CD1c-positive myeloid dendritic cell (primary cell): ENCODE measurements around the gene TRIM46.
"Not testable (repeated sequence)": the region's sequence is repeated elsewhere in the genome, so short reads cannot be mapped to it uniquely, and the experiment has no call there.

Experiments used
- DNase-seq: peaks from one replicate; pipeline ENCODE4 v3.0.0-alpha.2; 2016; ENCODE audit errors: extremely low spot score

The TRIM46 gene

GRCh38 chr1:155205035-155205434 is 31.4 kb downstream of the TRIM46 start:
- DNase-seq, result no peak

- no peak for DNase-seq
Observed at GRCh38 chr1:155205969-155206593, 32.4 kb downstream of the TRIM46 start.

GRCh38 chr1:155206891-155207805 is 33.5 kb downstream of the TRIM46 start:
- peak; percentile 87 for DNase-seq

GRCh38 chr1:155207806-155208540 is 34.3 kb downstream of the TRIM46 start, which contains the start of gene THBS3:
THBS3 (minus strand) TSS chr1:155207897; CDS start chr1:155207876, 21 bp downstream.
- DNase-seq, result no peak

GRCh38 chr1:155208541-155209311 is 35.1 kb downstream of the TRIM46 start, which contains the start of gene MTX1:
MTX1 (plus strand) TSS chr1:155208695; CDS start chr1:155208805, 110 bp downstream.
- DNase-seq, result peak; percentile 88

GRCh38 chr1:155209312-155209721 is 35.7 kb downstream of the TRIM46 start:
- DNase-seq, result no peak

- DNase-seq, result peak; percentile 80
Observed at GRCh38 chr1:155210314-155211104, 36.9 kb downstream of the TRIM46 start.

GRCh38 chr1:155211381-155212050 is 37.9 kb downstream of the TRIM46 start:
- DNase-seq, result not testable (repeated sequence)

- not testable (repeated sequence) for DNase-seq
Observed at GRCh38 chr1:155212051-155212440, 38.4 kb downstream of the TRIM46 start.

- DNase-seq, result not testable (repeated sequence)
Observed at GRCh38 chr1:155214702-155215101, 41.1 kb downstream of the TRIM46 start.

- DNase-seq, result peak; percentile 66
Observed at GRCh38 chr1:155218854-155219591, 45.4 kb downstream of the TRIM46 start.

GRCh38 chr1:155219592-155220031 is 46.0 kb downstream of the TRIM46 start:
- peak; percentile 73 for DNase-seq

- DNase-seq, result peak; percentile 19
Observed at GRCh38 chr1:155220211-155220965, 46.7 kb downstream of the TRIM46 start.

GRCh38 chr1:155223047-155223446 is 49.4 kb downstream of the TRIM46 start:
- DNase-seq, result peak; percentile 55

GRCh38 chr1:155225404-155225759 is 51.7 kb downstream of the TRIM46 start:
- not testable (repeated sequence) for DNase-seq

- DNase-seq, result peak; percentile 90
Observed at GRCh38 chr1:155226188-155226909, 52.7 kb downstream of the TRIM46 start.

- peak; percentile 51 for DNase-seq
Observed at GRCh38 chr1:155226910-155227260, 53.2 kb downstream of the TRIM46 start.
